Stomach (tissue), 9 donors: Measurements from ENCODE around the gene PFKP. TPM values are rescaled to one million over a fixed set of nuclear protein-coding genes. Genes with fewer than 3 reads are reported as not detected.
"Not testable (repeated sequence)": the region's sequence is repeated elsewhere in the genome, so short reads cannot be mapped to it uniquely, and the experiment has no call there.

Source experiments
- DNase-seq, 2 donors: peaks; one replicate each; pipeline versions ENCODE4 v3.0.0 to v3.0.0-alpha.2; 2013 to 2019
- H3K27ac ChIP-seq, 5 donors: fragments of 200-600 bp in 4 of 5; sonication (generic) in 4 of 5; one replicate each; pipeline ENCODE4 v1.5.1; 2013 to 2019; ENCODE audit warnings: mild to moderate bottlenecking in 1 of 5, moderate library complexity in 1 of 5
- H3K27me3 ChIP-seq, 3 donors: fragments of 200-600 bp; sonication (generic); one replicate each; pipeline ENCODE4 v1.5.1; 2017 to 2019; ENCODE audit warnings: mixed run types in 1 of 3
- H3K36me3 ChIP-seq, 4 donors: fragments of 200-600 bp; sonication (generic); 1 replicate in 3 of 4; 2 replicates in 1 of 4; pipeline ENCODE4 v1.5.1; 2016 to 2019
- H3K4me1 ChIP-seq, 4 donors: fragments of 200-600 bp; sonication (generic); one replicate each; pipeline ENCODE4 v1.5.1; 2016 to 2019
- H3K4me3 ChIP-seq, 4 donors: fragments of 200-600 bp; sonication (generic) in 3 of 4; one replicate each; pipeline ENCODE4 v1.5.1; 2016 to 2019; ENCODE audit warnings: mild to moderate bottlenecking in 1 of 4
- H3K9me3 ChIP-seq, 4 donors: fragments of 200-600 bp; sonication (generic); one replicate each; pipeline ENCODE4 v1.5.1; 2016 to 2019
- EP300 ChIP-seq: sonication (generic); formaldehyde crosslinking; IDR thresholded peaks from one replicate; pipeline ENCODE4 v1.6.1; 2017; ENCODE audit warnings: antibody characterized with exemption
- POLR2A ChIP-seq, 4 donors: fragments of 450-650 bp; IDR thresholded peaks; one replicate each; pipeline ENCODE4 v1.6.1; 2016; ENCODE audit warnings: antibody characterized with exemption in 4 of 4, control low read depth in 2 of 4, mild to moderate bottlenecking in 1 of 4, moderate library complexity in 1 of 4
- POLR2AphosphoS5 ChIP-seq, 3 donors: sonication (generic); formaldehyde crosslinking; IDR thresholded peaks; one replicate each; pipeline ENCODE4 v1.6.1; 2016; ENCODE audit warnings: antibody characterized with exemption in 3 of 3
- WGBS, 5 donors: extraction: QIAGEN DNeasy Blood & Tissue Kit in 3 of 5; methylation state at CpG; one replicate each; pipeline versions ENCODE4 v1.1.5 to v1.1.7; 2013 to 2018; 5-methylcytosine and 5-hydroxymethylcytosine counted together
- intact Hi-C: fragments of 100-400 bp; cut with DNase I; formaldehyde crosslinking; loops from one replicate; pipeline ENCODE4 v1.15.1; 2023; ENCODE audit warnings: low total_unique reads
- polyA plus RNA-seq, 3 donors: library from polyadenylated mRNA; stranded (reverse); fragments of 200-250 nt; gene quantifications; one replicate each; pipeline ENCODE4 v1.2.3, GENCODE V29; 2013
- total RNA-seq, 5 donors: library from RNA; depleted of rRNA; stranded (reverse); fragments of >200 nt; gene quantifications; one replicate each; pipeline versions ENCODE4 v1.1.0 to v1.2.3, GENCODE V29; 2014 to 2016
- TF ChIP-seq, protein P1 (sequence below), 7 experiments: fragments of 450-650 bp in 4 of 7; fragments of 200-600 bp in 3 of 7; sonication (generic) in 3 of 7; IDR thresholded peaks; one replicate each; pipeline ENCODE4 v1.5.1; 2016 to 2019; ENCODE audit warnings: antibody characterized with exemption in 7 of 7, control low read depth in 2 of 7, mild to moderate bottlenecking in 1 of 7
- donor health status: healthy with polysubstance abuse.
- donor health status: Bipolar disorder and iron deficiency.
- donor health status: healthy.

PFKP gene
- total and polyA plus RNA-seq, 8 donors, result 11.2 to 155 (median 29.4) TPM

DNA sequence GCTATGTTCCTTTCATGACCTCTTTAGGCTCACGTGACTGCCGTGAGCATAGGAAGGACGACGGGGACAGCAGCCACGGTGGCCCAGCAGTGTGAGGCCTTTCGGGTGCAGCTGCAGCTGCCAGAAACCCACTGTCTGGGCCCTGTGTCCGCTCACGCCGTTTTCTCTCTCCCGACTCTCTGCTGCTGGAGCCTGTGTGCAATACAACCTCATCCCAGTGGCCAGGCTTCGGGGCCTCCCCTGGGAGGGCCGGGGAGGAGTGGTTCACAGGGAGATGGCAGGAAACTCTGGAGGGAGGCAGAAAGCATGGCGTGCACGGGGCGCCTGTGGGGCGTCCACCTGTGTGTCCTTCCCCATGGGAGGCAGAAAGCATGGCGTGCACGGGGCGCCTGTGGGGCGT is 38.6 kb downstream of the PFKP start:
- Histone ChIP-seq H3K4me1 (peaks cover 0 to 14% (median 10%) of the 10 kb centered on the region in 4 donors), H3K27ac (no peak overlapping the region), H3K9me3 (no peaks in the 10 kb centered on the region), H3K27me3 (no peaks in the 10 kb centered on the region), H3K36me3 (peaks cover 24 to 80% (median 63%) of the 10 kb centered on the region in 4 donors), H3K4me3 (no peak overlapping the region)
- TF ChIP-seq EP300 (no peak), POLR2AphosphoS5 (IDR thresholded peaks at IDR 0.05) (no peak), POLR2A (IDR thresholded peaks at IDR 0.05) (no peak)
- TF ChIP-seq, protein P1, sequence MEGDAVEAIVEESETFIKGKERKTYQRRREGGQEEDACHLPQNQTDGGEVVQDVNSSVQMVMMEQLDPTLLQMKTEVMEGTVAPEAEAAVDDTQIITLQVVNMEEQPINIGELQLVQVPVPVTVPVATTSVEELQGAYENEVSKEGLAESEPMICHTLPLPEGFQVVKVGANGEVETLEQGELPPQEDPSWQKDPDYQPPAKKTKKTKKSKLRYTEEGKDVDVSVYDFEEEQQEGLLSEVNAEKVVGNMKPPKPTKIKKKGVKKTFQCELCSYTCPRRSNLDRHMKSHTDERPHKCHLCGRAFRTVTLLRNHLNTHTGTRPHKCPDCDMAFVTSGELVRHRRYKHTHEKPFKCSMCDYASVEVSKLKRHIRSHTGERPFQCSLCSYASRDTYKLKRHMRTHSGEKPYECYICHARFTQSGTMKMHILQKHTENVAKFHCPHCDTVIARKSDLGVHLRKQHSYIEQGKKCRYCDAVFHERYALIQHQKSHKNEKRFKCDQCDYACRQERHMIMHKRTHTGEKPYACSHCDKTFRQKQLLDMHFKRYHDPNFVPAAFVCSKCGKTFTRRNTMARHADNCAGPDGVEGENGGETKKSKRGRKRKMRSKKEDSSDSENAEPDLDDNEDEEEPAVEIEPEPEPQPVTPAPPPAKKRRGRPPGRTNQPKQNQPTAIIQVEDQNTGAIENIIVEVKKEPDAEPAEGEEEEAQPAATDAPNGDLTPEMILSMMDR (IDR thresholded peaks at IDR 0.05), result no peak
- no peak for DNase-seq
- WGBS, 5 donors, result 85 to 91% (median 86%) methylated on average over 14 to 18 of the region's 20 CpGs
- intact Hi-C loops, result no loop called here

DNA sequence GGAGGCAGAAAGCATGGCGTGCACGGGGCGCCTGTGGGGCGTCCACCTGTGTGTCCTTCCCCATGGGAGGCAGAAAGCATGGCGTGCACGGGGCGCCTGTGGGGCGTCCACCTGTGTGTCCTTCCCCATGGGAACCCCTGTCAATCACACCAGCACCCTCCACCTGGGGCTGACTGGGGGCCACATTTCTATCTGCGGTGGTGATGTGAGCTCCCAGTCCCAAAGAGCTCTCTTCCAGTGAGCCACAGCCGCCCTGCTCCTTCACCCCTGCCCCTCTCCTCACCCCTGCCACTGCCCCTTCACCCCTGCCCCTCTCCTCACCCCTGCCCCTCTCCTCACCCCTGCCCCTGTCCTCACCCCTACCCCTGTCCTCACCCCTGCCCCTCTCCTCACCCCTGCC is 39.0 kb downstream of the PFKP start:
- H3K27ac ChIP-seq, DNase-seq, H3K9me3 ChIP-seq, H3K27me3 ChIP-seq, H3K4me3 ChIP-seq, intact Hi-C loops: not testable (repeated sequence)
- H3K4me1 ChIP-seq, result peaks cover 0 to 14% (median 10%) of the 10 kb centered on the region in 4 donors
- peaks cover 24 to 79% (median 61%) of the 10 kb centered on the region in 4 donors for H3K36me3 ChIP-seq
- 82 to 95% (median 93%) methylated on average over 4 to 6 of the region's 10 CpGs; no CpG with 5 or more reads in 1 of the 5 donors for WGBS, 5 donors

DNA sequence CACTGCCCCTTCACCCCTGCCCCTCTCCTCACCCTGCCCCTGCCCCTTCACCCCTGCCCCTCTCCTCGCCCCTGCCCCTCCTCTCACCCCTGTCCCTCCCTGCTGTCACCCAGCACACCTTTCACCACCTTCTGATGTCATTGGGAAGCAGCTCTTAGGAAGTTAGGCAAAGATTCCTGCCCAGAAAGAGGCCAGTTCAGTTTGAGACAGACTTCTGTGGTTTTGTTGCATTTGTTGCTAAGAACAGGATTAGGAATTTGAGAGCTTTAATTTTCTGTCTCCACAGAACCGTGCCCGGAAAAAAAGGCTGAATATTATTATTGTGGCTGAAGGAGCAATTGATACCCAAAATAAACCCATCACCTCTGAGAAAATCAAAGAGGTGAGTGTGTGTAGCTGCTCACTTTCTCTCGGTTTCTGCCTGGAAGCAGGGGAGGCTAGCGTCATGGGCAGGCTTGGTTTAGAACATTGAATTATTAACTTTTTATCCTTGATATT is 39.6 kb downstream of the PFKP start:
- intact Hi-C loops, result no loop called here
- Histone ChIP-seq H3K36me3 (peaks cover 24 to 80% (median 64%) of the 10 kb centered on the region in 4 donors), H3K27me3 (no peaks in the 10 kb centered on the region), H3K4me1 (peaks cover 0 to 14% (median 10%) of the 10 kb centered on the region in 4 donors), H3K27ac (peak overlapping the region in 4 of 5 donors; percentile 39 to 82 (median 65)), H3K9me3 (no peaks in the 10 kb centered on the region), H3K4me3 (no peak overlapping the region)
- TF ChIP-seq POLR2AphosphoS5 (IDR thresholded peaks at IDR 0.05) (no peak), EP300 (no peak), POLR2A (IDR thresholded peaks at IDR 0.05) (no peak)
- TF ChIP-seq, protein P1 (IDR thresholded peaks at IDR 0.05), result no peak
- 60 to 91% (median 76%) methylated on average over 4 to 5 of the region's 5 CpGs for WGBS, 5 donors
- DNase-seq, result no peak

DNA sequence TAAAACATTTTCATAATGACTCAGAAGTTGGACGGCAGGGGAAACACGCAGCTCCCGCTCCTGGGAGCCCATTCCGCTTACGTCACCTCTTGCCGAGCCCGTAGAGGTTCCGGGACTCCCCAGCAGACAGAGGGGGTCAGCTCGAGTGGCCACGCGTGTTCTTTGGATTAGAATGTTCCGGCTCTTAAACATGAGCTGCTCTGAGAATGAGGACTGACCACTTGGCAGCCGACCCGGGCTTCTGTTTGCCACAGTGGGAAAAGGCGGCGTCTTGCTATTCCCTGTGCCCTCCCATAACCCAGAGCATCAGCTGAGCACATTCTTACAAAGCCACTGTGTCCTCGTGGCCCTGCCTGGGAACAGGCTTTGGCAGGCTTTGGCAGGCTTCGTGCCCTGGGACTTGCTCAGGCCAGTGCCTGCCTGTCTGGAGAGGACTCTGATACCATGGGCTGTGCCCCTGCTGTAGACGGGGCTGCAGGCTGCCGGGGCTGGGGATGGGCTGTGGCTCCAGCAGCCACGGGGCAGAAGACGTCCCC is 40.1 kb downstream of the PFKP start:
- WGBS, 5 donors, result 64 to 85% (median 81%) methylated on average over 18 to 22 of the region's 22 CpGs
- Histone ChIP-seq H3K4me3 (no peak overlapping the region), H3K9me3 (no peaks in the 10 kb centered on the region), H3K27ac (peak overlapping the region in 4 of 5 donors; percentile 39 to 82 (median 65)), H3K36me3 (peaks cover 24 to 85% (median 69%) of the 10 kb centered on the region in 4 donors), H3K27me3 (no peaks in the 10 kb centered on the region), H3K4me1 (peaks cover 0 to 14% (median 10%) of the 10 kb centered on the region in 4 donors)
- TF ChIP-seq EP300 (peak; percentile 89), POLR2AphosphoS5 (IDR thresholded peaks at IDR 0.05) (peak in 2 of 3 donors; percentile 27 to 82), POLR2A (IDR thresholded peaks at IDR 0.05) (no peak)
- DNase-seq, result peak in 1 of 2 donors; percentile 70
- intact Hi-C loops, result no loop called here

DNA sequence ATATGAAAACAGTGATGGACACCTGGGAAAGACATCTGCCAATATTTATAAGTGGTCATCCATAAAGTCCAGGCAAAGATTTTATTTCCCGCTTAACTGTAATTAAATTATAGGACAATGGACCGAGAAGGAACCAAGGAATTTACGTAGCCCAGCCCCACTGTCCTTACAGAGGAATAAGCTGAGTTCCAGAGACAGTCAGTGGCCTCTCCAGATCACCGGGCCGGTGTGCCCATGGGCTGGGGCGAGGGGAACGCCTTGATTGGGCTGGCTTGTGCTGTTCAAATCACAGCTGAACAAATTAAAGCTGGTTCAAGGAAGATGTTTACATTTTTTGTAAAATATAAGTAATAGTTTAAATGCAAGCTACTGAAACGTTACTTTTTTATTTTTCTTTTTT is 40.7 kb downstream of the PFKP start:
- WGBS, 5 donors, result 85 to 95% (median 90%) methylated on average over 8 of the region's 8 CpGs

More for the DNA sequence above, 40.7 kb downstream of the PFKP start:
- Histone ChIP-seq H3K9me3 (no peaks in the 10 kb centered on the region), H3K27me3 (no peaks in the 10 kb centered on the region), H3K4me3 (no peak overlapping the region), H3K4me1 (peaks cover 0 to 10% (median 6%) of the 10 kb centered on the region in 4 donors), H3K36me3 (peaks cover 24 to 85% (median 72%) of the 10 kb centered on the region in 4 donors), H3K27ac (peak overlapping the region in 4 of 5 donors; percentile 39 to 82 (median 65))
- TF ChIP-seq EP300 (no peak), POLR2AphosphoS5 (IDR thresholded peaks at IDR 0.05) (no peak), POLR2A (IDR thresholded peaks at IDR 0.05) (no peak)
- TF ChIP-seq, protein P1 (IDR thresholded peaks at IDR 0.05), result no peak
- DNase-seq, result no peak
- intact Hi-C loops, result no loop called here
